IMR-90 (cell line): Measurements from ENCODE around the gene PCBP4. TPM values are rescaled to one million over a fixed set of nuclear protein-coding genes. Genes with fewer than 3 reads are reported as not detected.
A peak's percentile ranks its signal among the peaks of the same experiment; 100 is the strongest.
"Not testable (repeated sequence)": the region's sequence is repeated elsewhere in the genome, so short reads cannot be mapped to it uniquely, and the experiment has no call there.

Experiments
- ATAC-seq: fragments of 200-7000 bp; cut with Tn5 transposase; 2 replicates; pipeline ENCODE4 v1.9.1; 2020; ENCODE audit warnings: low read depth, mild to moderate bottlenecking, moderate library complexity
- BruUV-seq: library from RNA; stranded (reverse); fragments of 400-500 nt; replicated peaks from 2 replicates; lab custom pipeline; 2021; lab: Mats Ljungman, UMichigan
- CTCF ChIA-PET: fragments of 300-600 bp; formaldehyde crosslinking; extraction: SDS; loops from one replicate; lab custom pipeline; 2021; ENCODE audit warnings: antibody characterized with exemption; lab: Yijun Ruan, JAX
- POLR2A ChIA-PET: fragments of 300-600 bp; sonication (Branson Sonifier 250); formaldehyde crosslinking; loops from one replicate; lab custom pipeline; 2022; ENCODE audit warnings: antibody characterized with exemption; ENCODE audit not compliant: unreplicated experiment; lab: Charles Lee
- DNase-seq: peaks from one replicate; pipeline ENCODE4 v3.0.0; 2013
- H2AFZ ChIP-seq: replicated peaks from 2 replicates; pipeline ENCODE3; 2013; ENCODE audit warnings: low read length, mild to moderate bottlenecking; ENCODE audit not compliant: poor library complexity
- H2AK5ac ChIP-seq: 2 replicates; pipeline ENCODE4 v1.6.1; 2013; ENCODE audit warnings: low read depth, low read length, inconsistent platforms
- H2AK9ac ChIP-seq: replicated peaks from 2 replicates; pipeline ENCODE3; 2013; ENCODE audit warnings: mild to moderate bottlenecking, low read depth, low read length, moderate library complexity; ENCODE audit not compliant: poor library complexity
- H2BK120ac ChIP-seq: 2 replicates; pipeline ENCODE4 v1.6.1; 2013; ENCODE audit warnings: low read depth, low read length, inconsistent platforms
- H2BK15ac ChIP-seq: 3 replicates; pipeline ENCODE4 v1.6.1; 2013; ENCODE audit warnings: low read depth, low read length, inconsistent platforms
- H2BK20ac ChIP-seq: 2 replicates; pipeline ENCODE4 v1.6.1; 2013; ENCODE audit warnings: low read depth, mild to moderate bottlenecking, inconsistent platforms, low read length, moderate library complexity
- H2BK5ac ChIP-seq: 2 replicates; pipeline ENCODE4 v1.6.1; 2013; ENCODE audit warnings: mild to moderate bottlenecking, low read depth, low read length, inconsistent platforms; ENCODE audit not compliant: poor library complexity, severe bottlenecking
- H3K14ac ChIP-seq: replicated peaks from 2 replicates; pipeline ENCODE4 v1.6.1; 2013; ENCODE audit warnings: low read depth, low read length, inconsistent platforms
- H3K18ac ChIP-seq: 2 replicates; pipeline ENCODE4 v1.6.1; 2013; ENCODE audit warnings: low read depth, low read length, control low read depth
- H3K23ac ChIP-seq: 2 replicates; pipeline ENCODE4 v1.6.1; 2013; ENCODE audit warnings: low read depth, low read length, inconsistent platforms
- H3K27ac ChIP-seq: 2 replicates; pipeline ENCODE4 v1.5.1; 2013; ENCODE audit warnings: mild to moderate bottlenecking, control low read depth, low read length; ENCODE audit not compliant: insufficient read depth
- H3K27me3 ChIP-seq: 2 replicates; pipeline ENCODE4 v1.6.1; 2013; ENCODE audit warnings: low read length; ENCODE audit not compliant: control insufficient read depth, insufficient read depth
- H3K36me3 ChIP-seq: 2 replicates; pipeline ENCODE4 v1.6.1; 2013; ENCODE audit warnings: low read length, mixed read lengths; ENCODE audit not compliant: control insufficient read depth, insufficient read depth
- H3K4ac ChIP-seq: 2 replicates; pipeline ENCODE4 v1.6.1; 2013; ENCODE audit warnings: low read depth, low read length, inconsistent platforms
- H3K4me1 ChIP-seq: 2 replicates; pipeline ENCODE4 v1.6.1; 2013; ENCODE audit warnings: low read length, mixed read lengths; ENCODE audit not compliant: control insufficient read depth, insufficient read depth
- H3K4me2 ChIP-seq: 2 replicates; pipeline ENCODE4 v1.6.1; 2013; ENCODE audit warnings: low read depth, mild to moderate bottlenecking, control low read depth, low read length, moderate library complexity
- H3K4me3 ChIP-seq: 2 replicates; pipeline ENCODE4 v1.5.1; 2013; ENCODE audit warnings: low read depth, mild to moderate bottlenecking, control low read depth, low read length, moderate library complexity; ENCODE audit not compliant: insufficient read depth
- H3K56ac ChIP-seq: 2 replicates; pipeline ENCODE4 v1.6.1; 2013; ENCODE audit warnings: low read length, inconsistent platforms; ENCODE audit not compliant: insufficient read depth; ENCODE audit errors: extremely low read depth
- H3K79me1 ChIP-seq, 2 experiments: 2 replicates each; pipeline ENCODE4 v1.6.1; 2013; ENCODE audit warnings: low read length in 2 of 2, inconsistent platforms in 1 of 2, low read depth in 1 of 2
- H3K9ac ChIP-seq: 2 replicates; pipeline ENCODE4 v1.6.1; 2013; ENCODE audit warnings: low read depth, low read length, control low read depth
- H3K9me1 ChIP-seq: 2 replicates; pipeline ENCODE4 v1.6.1; 2013; ENCODE audit warnings: low read length, inconsistent platforms; ENCODE audit not compliant: insufficient read depth
- H3K9me3 ChIP-seq: 2 replicates; pipeline ENCODE4 v1.6.1; 2013; ENCODE audit warnings: low read length; ENCODE audit not compliant: control insufficient read depth, insufficient read depth
- H4K20me1 ChIP-seq: 2 replicates; pipeline ENCODE4 v1.6.1; 2013; ENCODE audit warnings: low read length, inconsistent platforms; ENCODE audit not compliant: insufficient read depth
- H4K5ac ChIP-seq: 2 replicates; pipeline ENCODE4 v1.6.1; 2013; ENCODE audit warnings: mild to moderate bottlenecking, low read depth, low read length, control low read depth
- H4K8ac ChIP-seq, 2 experiments: 2 replicates each; pipeline ENCODE4 v1.6.1; 2013; ENCODE audit warnings: low read depth in 2 of 2, low read length in 2 of 2, control low read depth in 1 of 2, inconsistent platforms in 1 of 2
- H4K91ac ChIP-seq: 2 replicates; pipeline ENCODE4 v1.6.1; 2013; ENCODE audit warnings: low read depth, low read length, inconsistent platforms; ENCODE audit not compliant: insufficient read depth
- WGBS, 2 experiments: methylation state at CpG; one replicate each; pipeline versions ENCODE4 v1.1.5 to v1.1.7; 2013; ENCODE audit warnings: missing lambda C conversion rate in 2 of 2; ENCODE audit not compliant: insufficient read length in 1 of 2; ENCODE audit errors: extremely low coverage in 2 of 2; 5-methylcytosine and 5-hydroxymethylcytosine counted together
- dilution Hi-C: fragments of 300-500 bp; cut with HindIII; formaldehyde crosslinking; loops from one replicate; pipeline ENCODE4 v1.14.3; 2018; ENCODE audit warnings: low sequenced_read_pairs; ENCODE audit not compliant: unreplicated experiment
- in situ Hi-C: fragments of 300-500 bp; cut with MboI; formaldehyde crosslinking; loops from 3 replicates; pipeline ENCODE4 v1.14.3; 2019; ENCODE audit warnings: low sequenced_read_pairs, inconsistent platforms, mixed read lengths
- intact Hi-C: fragments of 100-400 bp; cut with micrococcal nuclease; formaldehyde crosslinking; loops from 2 replicates; pipeline ENCODE4 v1.10.0; 2022
- polyA plus RNA-seq, 3 experiments: library from polyadenylated mRNA; depleted of rRNA; stranded (reverse); fragments of >200 nt; gene quantifications; 2 replicates each; pipeline ENCODE4 v1.2.3, GENCODE V29; 2012; ENCODE audit warnings: low replicate concordance in 1 of 3
- total RNA-seq: library from RNA; depleted of rRNA; stranded (reverse); fragments of >200 nt; gene quantifications from 2 replicates; pipeline ENCODE4 v1.2.3, GENCODE V29; 2012

PCBP4 gene
- total and polyA plus RNA-seq, 2 of the 4 experiments (the other 2 are of a cell fraction) = 70.8 to 110 TPM

DNA sequence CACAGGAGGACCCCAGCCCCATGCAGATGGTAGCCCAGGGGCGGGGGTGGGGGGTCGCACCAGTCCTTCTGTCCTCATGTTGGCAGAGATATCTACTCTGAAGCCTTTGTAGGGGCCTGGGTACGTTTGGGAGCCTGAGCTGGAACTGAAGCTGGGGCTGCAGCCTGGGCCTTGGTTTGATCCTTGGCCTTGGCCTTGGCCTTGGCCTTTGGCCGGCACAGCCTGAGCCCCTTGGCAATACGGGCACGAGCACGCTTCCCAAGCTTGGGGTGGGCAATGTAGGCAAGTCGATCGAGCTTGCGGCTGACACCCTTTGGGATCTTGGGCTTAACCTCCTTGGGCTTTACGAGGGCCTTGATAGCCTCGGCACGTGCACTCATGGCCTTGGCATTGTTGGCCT, 26.4 kb upstream of the PCBP4 start:
- no CpG with 5 or more reads among the region's 13 CpGs for WGBS, 2 experiments
- H3K14ac ChIP-seq, H2AK5ac ChIP-seq, ATAC-seq, CTCF ChIA-PET, dilution Hi-C loops, H3K9ac ChIP-seq, H3K4ac ChIP-seq, H3K9me3 ChIP-seq, H3K9me1 ChIP-seq, H3K4me2 ChIP-seq, H2BK15ac ChIP-seq, H2AK9ac ChIP-seq, H4K91ac ChIP-seq, H3K18ac ChIP-seq, H2BK5ac ChIP-seq, DNase-seq, H3K27ac ChIP-seq, H3K27me3 ChIP-seq, H3K23ac ChIP-seq, H3K56ac ChIP-seq, H2AFZ ChIP-seq, in situ Hi-C loops, H3K4me3 ChIP-seq, H4K5ac ChIP-seq, H2BK20ac ChIP-seq, POLR2A ChIA-PET, H4K8ac ChIP-seq, H2BK120ac ChIP-seq: not testable (repeated sequence)
- H3K36me3 ChIP-seq = peaks cover 31% of the 10 kb centered on the region
- peaks cover 24 to 47% of the 10 kb centered on the region in 2 experiments; a peak in 3 of 4 replicates for H3K79me1 ChIP-seq
- peaks cover 11% of the 10 kb centered on the region for H3K4me1 ChIP-seq
- peaks cover 18% of the 10 kb centered on the region; the same call in 1 of the 2 replicates for H4K20me1 ChIP-seq
- intact Hi-C loops = loop anchor here (2.0 kb wide), 1 partner anchor 51 kb away; the partner anchor contains the start of gene PARP3
- TSS peak; percentile 93 for BruUV-seq
